ENCODE measurements around the gene POU4F3.

The POU4F3 gene

GRCh38 chr5:146340260-146341081, 1.8 kb downstream of the POU4F3 start:
- DNase-seq = no peak

GRCh38 chr5:146341854-146342253, 3.2 kb downstream of the POU4F3 start:
- no peak for DNase-seq

- DNase-seq = no peak
Observed at GRCh38 chr5:146342519-146342881, 3.9 kb downstream of the POU4F3 start.

GRCh38 chr5:146342882-146343865, 4.5 kb downstream of the POU4F3 start:
- no peak for DNase-seq

GRCh38 chr5:146344155-146345118, 5.8 kb downstream of the POU4F3 start:
- no peak for DNase-seq

- no peak for DNase-seq
Observed at GRCh38 chr5:146345240-146345577, 6.6 kb downstream of the POU4F3 start.

GRCh38 chr5:146345578-146346366, 7.1 kb downstream of the POU4F3 start:
- DNase-seq = no peak

GRCh38 chr5:146357126-146357525, 18.5 kb downstream of the POU4F3 start:
- no peak for DNase-seq

- DNase-seq = no peak
Observed at GRCh38 chr5:146359836-146360235, 21.2 kb downstream of the POU4F3 start.

- no peak for DNase-seq
Observed at GRCh38 chr5:146363161-146363874, 24.7 kb downstream of the POU4F3 start.

GRCh38 chr5:146365618-146366017, 27.0 kb downstream of the POU4F3 start:
- no peak for DNase-seq

GRCh38 chr5:146366904-146367303, 28.3 kb downstream of the POU4F3 start:
- no peak for DNase-seq

- no peak for DNase-seq
Observed at GRCh38 chr5:146368137-146368536, 29.5 kb downstream of the POU4F3 start.

GRCh38 chr5:146369691-146370090, 31.1 kb downstream of the POU4F3 start:
- no peak for DNase-seq

GRCh38 chr5:146376821-146377220, 38.2 kb downstream of the POU4F3 start:
- DNase-seq = no peak

GRCh38 chr5:146378986-146379385, 40.3 kb downstream of the POU4F3 start:
- no peak for DNase-seq

GRCh38 chr5:146380714-146381113, 42.1 kb downstream of the POU4F3 start:
- DNase-seq = no peak

GRCh38 chr5:146388386-146388785, 49.7 kb downstream of the POU4F3 start:
- no peak for DNase-seq

GRCh38 chr5:146390469-146390868, 51.8 kb downstream of the POU4F3 start:
- DNase-seq = no peak
